HepG2 (cell line): Measurements from ENCODE around the gene F13B. TPM values are rescaled to one million over a fixed set of nuclear protein-coding genes. Genes with fewer than 3 reads are reported as not detected.

Experiments used
- AGO2 ChIP-seq: fragments of 200-400 bp; formaldehyde crosslinking; optimal IDR thresholded peaks from 2 replicates; pipeline ENCODE3; 2017; ENCODE audit warnings: mild to moderate bottlenecking, low read depth, low read length, moderate library complexity
- ARHGAP35 ChIP-seq: sonication (generic); formaldehyde crosslinking; IDR thresholded peaks from 2 replicates; pipeline ENCODE4 v1.9.0; 2022; ENCODE audit warnings: mild to moderate bottlenecking, inconsistent platforms, moderate library complexity, missing genetic modification reagents, borderline replicate concordance
- CERS6 ChIP-seq: sonication (generic); formaldehyde crosslinking; IDR thresholded peaks from 2 replicates; pipeline ENCODE4 v1.5.0; 2020; ENCODE audit warnings: missing genetic modification reagents
- CSRNP1 ChIP-seq: sonication (generic); formaldehyde crosslinking; IDR thresholded peaks from 2 replicates; pipeline ENCODE4 v1.8.1; 2023; ENCODE audit warnings: mild to moderate bottlenecking, missing genetic modification reagents
- ESRRA ChIP-seq: sonication (generic); formaldehyde crosslinking; IDR thresholded peaks from 2 replicates; pipeline ENCODE4 v1.5.1; 2020; ENCODE audit warnings: mild to moderate bottlenecking, low read depth, missing genetic modification reagents
- GATAD2A ChIP-seq: IDR thresholded peaks from 2 replicates; pipeline ENCODE4 v1.6.1; 2016
- GLI4 ChIP-seq: sonication (generic); formaldehyde crosslinking; IDR thresholded peaks from 2 replicates; pipeline ENCODE4 v1.5.1; 2020; ENCODE audit warnings: missing genetic modification reagents, mild to moderate bottlenecking, moderate library complexity, borderline replicate concordance
- GZF1 ChIP-seq: sonication (generic); formaldehyde crosslinking; IDR thresholded peaks from 2 replicates; pipeline ENCODE4 v1.5.1; 2020; ENCODE audit warnings: mild to moderate bottlenecking, missing genetic modification reagents
- LBX2 ChIP-seq: sonication (generic); formaldehyde crosslinking; IDR thresholded peaks from 2 replicates; pipeline ENCODE4 v1.5.0; 2020; ENCODE audit warnings: missing genetic modification reagents, mild to moderate bottlenecking, borderline replicate concordance
- NCOA2 ChIP-seq: sonication (generic); formaldehyde crosslinking; IDR thresholded peaks from 2 replicates; pipeline ENCODE4 v1.8.0; 2022; ENCODE audit warnings: inconsistent platforms
- NCOA5 ChIP-seq: sonication (generic); formaldehyde crosslinking; IDR thresholded peaks from 2 replicates; pipeline ENCODE4 v1.4.0; 2020; ENCODE audit warnings: missing genetic modification reagents
- NONO ChIP-seq, 2 experiments: fragments of 450-650 bp in 1 of 2; sonication (generic) in 1 of 2; formaldehyde crosslinking in 1 of 2; IDR thresholded peaks in 1 of 2; conservative IDR thresholded peaks in 1 of 2; 2 replicates each; pipeline versions ENCODE4 v1.6.1 to v1.8.0; 2017 to 2022; ENCODE audit warnings: mild to moderate bottlenecking in 1 of 2, missing genetic modification reagents in 1 of 2, moderate library complexity in 1 of 2
- PBX2 ChIP-seq: IDR thresholded peaks from 2 replicates; pipeline ENCODE4 v1.6.1; 2016; ENCODE audit warnings: control low read depth
- RBFOX2 ChIP-seq: fragments of 200-400 bp; formaldehyde crosslinking; IDR thresholded peaks from 2 replicates; pipeline ENCODE4 v1.6.1; 2017; ENCODE audit warnings: low read depth, mild to moderate bottlenecking, low read length
- RXRA ChIP-seq: sonication (generic); formaldehyde crosslinking; IDR thresholded peaks from 2 replicates; pipeline ENCODE4 v1.5.1; 2020; ENCODE audit warnings: missing genetic modification reagents
- SAFB2 ChIP-seq: sonication (generic); formaldehyde crosslinking; IDR thresholded peaks from 2 replicates; pipeline ENCODE4 v1.5.1; 2020; ENCODE audit warnings: missing genetic modification reagents, low read depth, mild to moderate bottlenecking, borderline replicate concordance
- SATB2 ChIP-seq: sonication (generic); formaldehyde crosslinking; IDR thresholded peaks from 2 replicates; pipeline ENCODE4 v1.5.0; 2020; ENCODE audit warnings: missing genetic modification reagents
- TBX3 ChIP-seq: fragments of 450-650 bp; IDR thresholded peaks from 2 replicates; pipeline ENCODE4 v1.6.1; 2017; ENCODE audit warnings: antibody characterized with exemption, mild to moderate bottlenecking, inconsistent platforms, borderline replicate concordance
- U2AF1 ChIP-seq: fragments of 200-400 bp; formaldehyde crosslinking; optimal IDR thresholded peaks from 2 replicates; pipeline ENCODE3; 2017; ENCODE audit warnings: mild to moderate bottlenecking, low read depth, low read length
- ZBTB38 ChIP-seq: sonication (generic); formaldehyde crosslinking; IDR thresholded peaks from 2 replicates; pipeline ENCODE4 v1.5.1; 2020; ENCODE audit warnings: mild to moderate bottlenecking, missing genetic modification reagents
- ZFP1 ChIP-seq: IDR thresholded peaks from 2 replicates; pipeline ENCODE4 v1.6.1; 2016
- ZNF12 ChIP-seq: sonication (generic); formaldehyde crosslinking; IDR thresholded peaks from 2 replicates; pipeline ENCODE4 v1.5.0; 2020; ENCODE audit warnings: missing genetic modification reagents
- ZNF136 ChIP-seq: sonication (generic); formaldehyde crosslinking; IDR thresholded peaks from 2 replicates; pipeline ENCODE4 v1.8.1; 2022; ENCODE audit warnings: low read depth, mild to moderate bottlenecking, moderate library complexity, missing genetic modification reagents
- ZNF225 ChIP-seq: sonication (generic); formaldehyde crosslinking; IDR thresholded peaks from 2 replicates; pipeline ENCODE4 v1.4.0; 2020; ENCODE audit warnings: mild to moderate bottlenecking, missing genetic modification reagents
- ZNF235 ChIP-seq: sonication (generic); formaldehyde crosslinking; IDR thresholded peaks from 2 replicates; pipeline ENCODE4 v1.8.1; 2023; ENCODE audit warnings: mild to moderate bottlenecking, missing genetic modification reagents, borderline replicate concordance
- ZNF430 ChIP-seq: sonication (generic); formaldehyde crosslinking; IDR thresholded peaks from 2 replicates; pipeline ENCODE4 v1.9.0; 2021; ENCODE audit warnings: mild to moderate bottlenecking, missing genetic modification reagents
- ZNF616 ChIP-seq: sonication (generic); formaldehyde crosslinking; IDR thresholded peaks from 2 replicates; pipeline ENCODE4 v1.5.0; 2020; ENCODE audit warnings: low read depth, mild to moderate bottlenecking, missing genetic modification reagents
- ZNF800 ChIP-seq: sonication (generic); formaldehyde crosslinking; IDR thresholded peaks from 2 replicates; pipeline ENCODE4 v1.4.0; 2020; ENCODE audit warnings: missing genetic modification reagents
- polyA plus RNA-seq, 8 experiments: library from polyadenylated mRNA; depleted of rRNA in 3 of 8; stranded (reverse) in 7 of 8; unstranded in 1 of 8; fragments of >200 nt; fragmentation: Illumina TruSeq in 4 of 8; extraction: Trizol in 4 of 8; gene quantifications; 2 replicates each; pipeline versions ENCODE4 v1.2.1 to v1.2.3, GENCODE V29; 2011 to 2016; ENCODE audit warnings: low read depth in 4 of 8, missing spikeins in 1 of 8, mixed read lengths in 1 of 8; ENCODE audit not compliant: insufficient read depth in 1 of 8
- total RNA-seq, 5 experiments: library from RNA; depleted of rRNA; stranded (reverse); fragments of >200 nt; fragmentation: Illumina TruSeq; extraction: Trizol; gene quantifications; 2 replicates each; pipeline ENCODE4 v1.2.3, GENCODE V29; 2016; ENCODE audit warnings: low read depth in 1 of 5

Gene F13B
- total and polyA plus RNA-seq, 2 of the 13 experiments (the other 11 are each of a cell fraction or from before 2014, with no cell fraction given), result 0.41 to 2.7 TPM

- TF ChIP-seq NONO (IDR thresholded peaks at IDR 0.05) (no peak), NONO (CRISPR knock-in tag; conservative IDR thresholded peaks at IDR 0.05) (no peak), LBX2 (CRISPR knock-in tag) (no peak), U2AF1 (no peak), ESRRA (CRISPR knock-in tag) (no peak), AGO2 (no peak), PBX2 (CRISPR knock-in tag) (no peak), ZBTB38 (CRISPR knock-in tag) (no peak), RBFOX2 (no peak), ARHGAP35 (CRISPR knock-in tag) (no peak), GLI4 (CRISPR knock-in tag) (no peak), CERS6 (CRISPR knock-in tag) (no peak), ZNF616 (CRISPR knock-in tag) (no peak), RXRA (CRISPR knock-in tag) (no peak), NCOA5 (CRISPR knock-in tag) (no peak), SATB2 (CRISPR knock-in tag) (no peak), GZF1 (CRISPR knock-in tag) (no peak), ZNF225 (CRISPR knock-in tag) (no peak), ZNF136 (no peak), SAFB2 (CRISPR knock-in tag) (no peak), CSRNP1 (CRISPR knock-in tag) (no peak), NCOA2 (CRISPR knock-in tag) (peak; percentile 72), ZNF12 (CRISPR knock-in tag) (no peak), ZNF430 (CRISPR knock-in tag) (no peak), GATAD2A (CRISPR knock-in tag) (peak; percentile 89), ZNF235 (CRISPR knock-in tag) (no peak), ZNF800 (no peak), TBX3 (no peak), ZFP1 (no peak)
These were observed 378 bp upstream of the F13B start (continued) for GRCh38 chr1:197067457-197067818.
